22Rv1 (cell line): ENCODE measurements around the gene TMC7.

Experiments
- ZFX ChIP-seq: fragments of 450-650 bp; IDR thresholded peaks from 2 replicates; pipeline ENCODE4 v1.6.1; 2017; ENCODE audit warnings: antibody characterized with exemption, borderline replicate concordance
- TF ChIP-seq, protein P1 (sequence below): fragments of 450-650 bp; IDR thresholded peaks from 2 replicates; pipeline ENCODE4 v1.5.1; 2017; ENCODE audit warnings: mild to moderate bottlenecking

DNA sequence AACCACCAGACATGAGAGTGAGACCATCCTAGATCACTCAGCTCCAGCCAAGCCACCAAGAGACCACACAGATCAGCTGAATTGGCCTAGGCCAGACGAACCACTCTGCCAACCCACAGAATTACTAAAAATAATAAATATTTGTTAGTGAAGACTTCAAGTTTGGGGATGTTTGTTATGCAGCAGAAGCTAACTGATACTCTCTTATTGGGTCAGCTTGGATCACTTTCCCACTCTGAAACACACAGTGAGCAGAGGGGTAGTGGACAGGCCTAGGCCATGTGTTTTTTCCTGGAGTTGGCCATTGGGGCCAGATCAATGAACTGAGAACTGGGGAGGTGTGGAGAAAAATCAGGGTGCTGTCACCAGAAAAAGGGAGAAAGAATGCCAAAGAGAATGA is 114.4 kb downstream of the TMC7 start:
- TF ChIP-seq, protein P1, sequence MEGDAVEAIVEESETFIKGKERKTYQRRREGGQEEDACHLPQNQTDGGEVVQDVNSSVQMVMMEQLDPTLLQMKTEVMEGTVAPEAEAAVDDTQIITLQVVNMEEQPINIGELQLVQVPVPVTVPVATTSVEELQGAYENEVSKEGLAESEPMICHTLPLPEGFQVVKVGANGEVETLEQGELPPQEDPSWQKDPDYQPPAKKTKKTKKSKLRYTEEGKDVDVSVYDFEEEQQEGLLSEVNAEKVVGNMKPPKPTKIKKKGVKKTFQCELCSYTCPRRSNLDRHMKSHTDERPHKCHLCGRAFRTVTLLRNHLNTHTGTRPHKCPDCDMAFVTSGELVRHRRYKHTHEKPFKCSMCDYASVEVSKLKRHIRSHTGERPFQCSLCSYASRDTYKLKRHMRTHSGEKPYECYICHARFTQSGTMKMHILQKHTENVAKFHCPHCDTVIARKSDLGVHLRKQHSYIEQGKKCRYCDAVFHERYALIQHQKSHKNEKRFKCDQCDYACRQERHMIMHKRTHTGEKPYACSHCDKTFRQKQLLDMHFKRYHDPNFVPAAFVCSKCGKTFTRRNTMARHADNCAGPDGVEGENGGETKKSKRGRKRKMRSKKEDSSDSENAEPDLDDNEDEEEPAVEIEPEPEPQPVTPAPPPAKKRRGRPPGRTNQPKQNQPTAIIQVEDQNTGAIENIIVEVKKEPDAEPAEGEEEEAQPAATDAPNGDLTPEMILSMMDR = no peak
- TF ChIP-seq ZFX = no peak
